Body of pancreas (tissue), 4 donors: Measurements from ENCODE around the gene SMIM30. TPM values are rescaled to one million over a fixed set of nuclear protein-coding genes. Genes with fewer than 3 reads are reported as not detected.
A peak's percentile ranks its signal among the peaks of the same experiment; 100 is the strongest.

ENCODE experiments used
- ATAC-seq: fragments of 150-250 bp; one replicate; pipeline ENCODE4 v1.9.1; 2016
- DNase-seq, 4 donors: peaks; one replicate each; pipeline ENCODE4 v3.0.0-alpha.2; 2019
- H3K27ac ChIP-seq, 4 donors: fragments of 200-600 bp; sonication (generic); 1 replicate in 3 of 4; 2 replicates in 1 of 4; pipeline versions ENCODE4 v1.5.1 to v1.6.1; 2016 to 2019; ENCODE audit warnings: mild to moderate bottlenecking in 1 of 4, mixed read lengths in 1 of 4, moderate library complexity in 1 of 4
- H3K27me3 ChIP-seq, 2 donors: fragments of 200-600 bp; sonication (generic); one replicate each; pipeline ENCODE4 v1.6.0; 2016; ENCODE audit warnings: mild to moderate bottlenecking in 1 of 2
- H3K36me3 ChIP-seq, 2 donors: fragments of 200-600 bp; sonication (generic); replicated peaks in 1 of 2; 2 replicates each; pipeline ENCODE4 v1.5.1; 2016; ENCODE audit warnings: low read depth in 2 of 2; ENCODE audit not compliant: insufficient read depth in 1 of 2
- H3K4me1 ChIP-seq: fragments of 200-600 bp; sonication (generic); one replicate; pipeline ENCODE4 v1.6.0; 2016
- H3K4me3 ChIP-seq, 2 donors: fragments of 200-600 bp; sonication (generic); 1 replicate in 1 of 2; 2 replicates in 1 of 2; pipeline ENCODE4 v1.5.1; 2016 to 2019
- H3K9me3 ChIP-seq, 3 donors: fragments of 200-600 bp; sonication (generic); 1 replicate in 2 of 3; 2 replicates in 1 of 3; pipeline ENCODE4 v1.5.1; 2016
- CTCF ChIP-seq, 7 experiments: fragments of 450-650 bp in 4 of 7; fragments of 200-600 bp in 3 of 7; sonication (generic) in 3 of 7; IDR thresholded peaks; one replicate each; pipeline ENCODE4 v1.5.1; 2016 to 2019; ENCODE audit warnings: antibody characterized with exemption in 7 of 7
- POLR2A ChIP-seq, 3 donors: fragments of 450-650 bp; IDR thresholded peaks; one replicate each; pipeline ENCODE4 v1.6.1; 2016; ENCODE audit warnings: antibody characterized with exemption in 3 of 3, mild to moderate bottlenecking in 2 of 3
- WGBS, 2 donors: methylation state at CpG; one replicate each; pipeline ENCODE4 v1.1.5; 2017; 5-methylcytosine and 5-hydroxymethylcytosine counted together
- intact Hi-C: fragments of 100-400 bp; cut with DNase I; formaldehyde crosslinking; loops from one replicate; pipeline ENCODE4 v1.15.1; 2023
- total RNA-seq, 2 donors: library from RNA; depleted of rRNA; stranded (reverse); fragments of >200 nt; gene quantifications; one replicate each; pipeline ENCODE4 v1.1.0, GENCODE V29; 2016

SMIM30 gene
- total RNA-seq, 2 donors from 2014 or later, result 6.9 to 19.7 TPM

- no peak for ATAC-seq
- H3K27me3 ChIP-seq, result no peaks in the 10 kb centered on the region
- H3K4me1 ChIP-seq, result peaks cover 6% of the 10 kb centered on the region
- TF ChIP-seq CTCF (IDR thresholded peaks at IDR 0.05) (no peak), POLR2A (IDR thresholded peaks at IDR 0.05) (no peak)
- no peaks in the 10 kb centered on the region for H3K9me3 ChIP-seq
- no peak overlapping the region for H3K4me3 ChIP-seq
- H3K27ac ChIP-seq, result no peak overlapping the region
- no peak for DNase-seq
- no peaks in the 10 kb centered on the region for H3K36me3 ChIP-seq
- 96 to 100% methylated on average over 1 of the region's 1 CpG for WGBS, 2 donors
- intact Hi-C loops, result no loop called here
Observed at GRCh38 chr7:113083132-113083815, 35.1 kb downstream of the SMIM30 start.

- Histone ChIP-seq H3K36me3 (no peaks in the 10 kb centered on the region), H3K27me3 (no peaks in the 10 kb centered on the region), H3K27ac (no peak overlapping the region), H3K4me3 (no peak overlapping the region), H3K4me1 (no peaks in the 10 kb centered on the region), H3K9me3 (no peaks in the 10 kb centered on the region)
- WGBS, 2 donors, result 69 to 76% methylated on average over 2 of the region's 2 CpGs
- ATAC-seq, result no peak
- no peak for DNase-seq
- intact Hi-C loops, result no loop called here
- no peak for TF ChIP-seq CTCF (IDR thresholded peaks at IDR 0.05)
- TF ChIP-seq POLR2A (IDR thresholded peaks at IDR 0.05), result no peak
Observed at GRCh38 chr7:113078331-113078730, 40.0 kb downstream of the SMIM30 start.

GRCh38 chr7:113076703-113077102 lies 41.7 kb downstream of the SMIM30 start:
- Histone ChIP-seq H3K27ac (no peak overlapping the region), H3K9me3 (no peaks in the 10 kb centered on the region), H3K36me3 (no peaks in the 10 kb centered on the region), H3K27me3 (no peaks in the 10 kb centered on the region), H3K4me3 (no peak overlapping the region), H3K4me1 (no peaks in the 10 kb centered on the region)
- intact Hi-C loops, result no loop called here
- no peak for DNase-seq
- TF ChIP-seq CTCF (IDR thresholded peaks at IDR 0.05), result no peak
- TF ChIP-seq POLR2A (IDR thresholded peaks at IDR 0.05), result no peak
- 85 to 89% methylated on average over 3 of the region's 3 CpGs for WGBS, 2 donors
- no peak for ATAC-seq

- no peak for ATAC-seq
- TF ChIP-seq POLR2A (IDR thresholded peaks at IDR 0.05) (no peak), CTCF (IDR thresholded peaks at IDR 0.05) (no peak)
Observed at GRCh38 chr7:113071465-113071864, 46.9 kb downstream of the SMIM30 start.

More at GRCh38 chr7:113071465-113071864, 46.9 kb downstream of the SMIM30 start:
- H3K4me1 ChIP-seq, result no peaks in the 10 kb centered on the region
- DNase-seq, result peak in 1 of 4 donors; percentile 34
- H3K4me3 ChIP-seq, result no peak overlapping the region
- no peak overlapping the region for H3K27ac ChIP-seq
- 8 to 11% methylated on average over 1 of the region's 1 CpG for WGBS, 2 donors
- H3K9me3 ChIP-seq, result no peaks in the 10 kb centered on the region
- H3K27me3 ChIP-seq, result no peaks in the 10 kb centered on the region
- intact Hi-C loops, result no loop called here
- no peaks in the 10 kb centered on the region for H3K36me3 ChIP-seq

Other genes with a start within 250 kb of the SMIM30 start
- under 1 TPM; 0.26 to 0.33 TPM for gene GPR85, start 31.7 kb downstream of the SMIM30 start, total RNA-seq